Measurements from ENCODE around the gene KRTAP4-4. TPM values are rescaled to one million over a fixed set of nuclear protein-coding genes. Genes with fewer than 3 reads are reported as not detected.
"Not testable (repeated sequence)": the region's sequence is repeated elsewhere in the genome, so short reads cannot be mapped to it uniquely, and the experiment has no call there.

Gene KRTAP4-4
- total and polyA plus RNA-seq, 2 of the 13 experiments (the other 11 are each of a cell fraction or from before 2014, with no cell fraction given) = not detected

DNA sequence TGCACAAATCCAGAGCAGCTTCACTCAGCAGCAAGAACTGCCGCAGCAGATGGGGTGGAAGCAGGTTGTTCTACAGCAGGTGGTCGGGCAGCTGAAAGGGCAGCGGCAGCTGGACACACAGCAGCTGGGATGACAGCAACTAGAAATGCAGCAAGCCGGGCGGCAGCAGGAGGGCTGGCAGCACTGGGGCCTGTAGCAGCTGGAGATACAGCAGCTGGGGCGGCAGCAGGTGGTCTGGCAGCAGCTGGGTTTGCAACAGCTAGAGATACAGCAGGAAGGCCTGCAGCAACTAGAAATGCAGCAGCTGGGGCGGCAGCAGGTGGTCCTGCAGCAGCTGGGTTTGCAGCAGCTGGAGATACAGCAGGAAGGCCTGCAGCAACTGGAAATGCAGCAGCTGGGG, 7.0 kb upstream of the KRTAP4-4 start (continued):
- TF ChIP-seq ONECUT2 (CRISPR knock-in tag; IDR thresholded peaks at IDR 0.05) = no peak
- TF ChIP-seq IKZF1 (IDR thresholded peaks at IDR 0.05) = no peak
- no peak for TF ChIP-seq HIVEP1 (CRISPR knock-in tag; IDR thresholded peaks at IDR 0.05)

DNA sequence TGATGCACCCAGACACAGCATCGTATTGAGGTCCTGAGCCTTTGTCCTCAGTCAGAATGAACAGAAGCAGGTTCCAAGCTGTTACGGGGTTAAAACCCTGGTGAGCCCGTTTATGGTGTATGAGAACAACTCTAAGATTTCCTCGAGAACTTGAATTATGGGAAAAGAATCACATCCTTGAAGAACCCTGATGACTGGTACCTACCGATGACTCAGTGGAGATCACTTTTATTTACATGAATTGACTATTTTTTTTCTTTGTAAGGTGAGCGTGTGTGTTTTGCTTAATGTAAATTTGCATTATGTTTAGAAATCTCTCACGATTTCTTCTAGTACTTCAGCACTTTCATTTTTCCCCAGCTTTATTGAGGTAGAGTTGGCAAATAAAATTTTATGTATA, 3.3 kb upstream of the KRTAP4-4 start:
- H3K27ac ChIP-seq (ENCODE audit: extremely low read length, insufficient read depth, low read length) = no peak overlapping the region
- H3K79me2 ChIP-seq (ENCODE audit: insufficient read depth, low read length) = no peaks in the 10 kb centered on the region
- no peak for FAIRE-seq
- no peak overlapping the region for H2AFZ ChIP-seq (ENCODE audit: low read length)
- H3K9ac ChIP-seq (ENCODE audit: insufficient read depth, low read depth, low read length) = no peak overlapping the region
- BruUV-seq (replicated peaks) = no TSS peak
- in situ Hi-C loops (cut with HindIII; ENCODE audit: extremely low pct_ligation_motif_present, low pct_unique_long_range_greater_than_20kb) (no loop called here), intact Hi-C loops (cut with micrococcal nuclease; ENCODE audit: unreplicated experiment) (no loop called here)
- ChIA-PET POLR2A (no interaction called here), CTCF (ENCODE audit: low intra/inter-chr PET ratio, low total read pairs) (no interaction called here)
- 26% methylated on average over 7 of the region's 7 CpGs for WGBS (ENCODE audit: low lambda C conversion rate)
- no peaks in the 10 kb centered on the region for H3K4me1 ChIP-seq (ENCODE audit: insufficient read depth, low read length)
- no peaks in the 10 kb centered on the region for H3K9me3 ChIP-seq (ENCODE audit: low read length)
- no peaks in the 10 kb centered on the region for H3K36me3 ChIP-seq (replicated peaks in 1 of 2; ENCODE audit: control insufficient read depth in 1 of 2, insufficient read depth in 2 of 2, low read length in 2 of 2)
- H4K20me1 ChIP-seq (ENCODE audit: insufficient read depth, low read length) = no peaks in the 10 kb centered on the region
- no peak overlapping the region for H3K4me3 ChIP-seq (replicated peaks in 1 of 3; ENCODE audit: insufficient read depth in 1 of 3, low read depth in 2 of 3, low read length in 3 of 3)
- no peak overlapping the region for H3K4me2 ChIP-seq (ENCODE audit: low read depth, low read length)
- H3K27me3 ChIP-seq (ENCODE audit: control insufficient read depth in 1 of 2, insufficient read depth in 2 of 2, low read length in 2 of 2) = peaks cover 2 to 3% of the 10 kb centered on the region in 2 experiments; a peak in 1 of 5 replicates
- ATAC-seq = no peak
- TF ChIP-seq BRCA1 (CRISPR knock-in tag; IDR thresholded peaks at IDR 0.05) (no peak), ZNF780A (CRISPR knock-in tag; IDR thresholded peaks at IDR 0.05) (no peak), ONECUT2 (CRISPR knock-in tag; IDR thresholded peaks at IDR 0.05) (no peak), XBP1 (CRISPR knock-in tag; IDR thresholded peaks at IDR 0.05) (no peak), ZNF20 (CRISPR knock-in tag; IDR thresholded peaks at IDR 0.05) (no peak)
- TF ChIP-seq, protein P1, sequence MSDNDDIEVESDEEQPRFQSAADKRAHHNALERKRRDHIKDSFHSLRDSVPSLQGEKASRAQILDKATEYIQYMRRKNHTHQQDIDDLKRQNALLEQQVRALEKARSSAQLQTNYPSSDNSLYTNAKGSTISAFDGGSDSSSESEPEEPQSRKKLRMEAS (IDR thresholded peaks at IDR 0.05) = no peak
- TF ChIP-seq, protein P2, sequence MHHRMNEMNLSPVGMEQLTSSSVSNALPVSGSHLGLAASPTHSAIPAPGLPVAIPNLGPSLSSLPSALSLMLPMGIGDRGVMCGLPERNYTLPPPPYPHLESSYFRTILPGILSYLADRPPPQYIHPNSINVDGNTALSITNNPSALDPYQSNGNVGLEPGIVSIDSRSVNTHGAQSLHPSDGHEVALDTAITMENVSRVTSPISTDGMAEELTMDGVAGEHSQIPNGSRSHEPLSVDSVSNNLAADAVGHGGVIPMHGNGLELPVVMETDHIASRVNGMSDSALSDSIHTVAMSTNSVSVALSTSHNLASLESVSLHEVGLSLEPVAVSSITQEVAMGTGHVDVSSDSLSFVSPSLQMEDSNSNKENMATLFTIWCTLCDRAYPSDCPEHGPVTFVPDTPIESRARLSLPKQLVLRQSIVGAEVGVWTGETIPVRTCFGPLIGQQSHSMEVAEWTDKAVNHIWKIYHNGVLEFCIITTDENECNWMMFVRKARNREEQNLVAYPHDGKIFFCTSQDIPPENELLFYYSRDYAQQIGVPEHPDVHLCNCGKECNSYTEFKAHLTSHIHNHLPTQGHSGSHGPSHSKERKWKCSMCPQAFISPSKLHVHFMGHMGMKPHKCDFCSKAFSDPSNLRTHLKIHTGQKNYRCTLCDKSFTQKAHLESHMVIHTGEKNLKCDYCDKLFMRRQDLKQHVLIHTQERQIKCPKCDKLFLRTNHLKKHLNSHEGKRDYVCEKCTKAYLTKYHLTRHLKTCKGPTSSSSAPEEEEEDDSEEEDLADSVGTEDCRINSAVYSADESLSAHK (CRISPR knock-in tag; IDR thresholded peaks at IDR 0.05; ENCODE audit: borderline replicate concordance) = no peak
- no peak for DNase-seq (ENCODE audit: low spot score)

DNA sequence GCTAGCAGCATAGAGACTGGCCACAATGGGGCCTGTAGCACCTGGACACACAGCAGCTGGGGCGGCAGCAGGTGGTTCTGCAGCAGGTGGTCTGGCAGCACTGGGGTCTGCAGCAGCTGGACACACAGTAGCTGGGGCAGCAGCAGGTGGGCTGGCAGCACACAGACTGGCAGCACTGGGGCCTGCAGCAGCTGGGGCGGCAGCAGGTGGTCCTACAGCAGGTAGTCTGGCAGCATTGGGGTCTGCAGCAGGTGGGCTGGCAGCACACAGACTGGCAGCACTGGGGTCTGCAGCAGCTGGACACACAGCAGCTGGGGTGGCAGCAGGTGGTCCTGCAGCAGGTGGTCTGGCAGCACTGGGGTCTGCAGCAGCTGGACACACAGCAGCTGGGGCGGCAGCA, 358 bp downstream of the KRTAP4-4 start:
- H3K36me3 ChIP-seq (replicated peaks in 1 of 2; ENCODE audit: control insufficient read depth in 1 of 2, insufficient read depth in 2 of 2, low read length in 2 of 2); CTCF ChIA-PET (ENCODE audit: low intra/inter-chr PET ratio, low total read pairs); H3K9ac ChIP-seq (ENCODE audit: insufficient read depth, low read depth, low read length); FAIRE-seq; intact Hi-C loops (cut with micrococcal nuclease; ENCODE audit: unreplicated experiment); H3K79me2 ChIP-seq (ENCODE audit: insufficient read depth, low read length); POLR2A ChIA-PET; BruUV-seq (replicated peaks); in situ Hi-C loops (cut with HindIII; ENCODE audit: extremely low pct_ligation_motif_present, low pct_unique_long_range_greater_than_20kb); H3K4me1 ChIP-seq (ENCODE audit: insufficient read depth, low read length); H4K20me1 ChIP-seq (ENCODE audit: insufficient read depth, low read length); H3K27me3 ChIP-seq (ENCODE audit: control insufficient read depth in 1 of 2, insufficient read depth in 2 of 2, low read length in 2 of 2); H3K4me3 ChIP-seq (replicated peaks in 1 of 3; ENCODE audit: insufficient read depth in 1 of 3, low read depth in 2 of 3, low read length in 3 of 3); ATAC-seq; H3K4me2 ChIP-seq (ENCODE audit: low read depth, low read length); H3K9me3 ChIP-seq (ENCODE audit: low read length); DNase-seq (ENCODE audit: low spot score); H2AFZ ChIP-seq (ENCODE audit: low read length); H3K27ac ChIP-seq (ENCODE audit: extremely low read length, insufficient read depth, low read length): not testable (repeated sequence)
- WGBS (ENCODE audit: low lambda C conversion rate) = 0% methylated on average over 1 of the region's 3 CpGs

All from HepG2 (cell line).